ENCODE measurements around the gene PRKCZ.

- TF ChIP-seq CTCF (IDR thresholded peaks at IDR 0.05) (no peak), POLR2A (IDR thresholded peaks at IDR 0.05; ENCODE audit: low read depth) (no peak)
Observed at GRCh38 chr1:2049225-2049717, 940 bp upstream of the PRKCZ start.

Measured in esophagus muscularis mucosa (tissue), 3 donors.